HPDE6-E6E7 (cell line): ENCODE data around the gene NTNG1.
"Not testable (repeated sequence)": the region's sequence is repeated elsewhere in the genome, so short reads cannot be mapped to it uniquely, and the experiment has no call there.

Experiments
- DNase-seq: peaks from one replicate; pipeline ENCODE4 v3.0.0; 2011; ENCODE audit warnings: missing footprints; ENCODE audit errors: extremely low spot score

The NTNG1 gene

GRCh38 chr1:107142666-107143065, 1.8 kb downstream of the NTNG1 start:
- DNase-seq, result no peak

GRCh38 chr1:107145637-107146036, 4.8 kb downstream of the NTNG1 start:
- DNase-seq, result no peak

GRCh38 chr1:107147843-107148242, 7.0 kb downstream of the NTNG1 start:
- no peak for DNase-seq

- no peak for DNase-seq
Observed at GRCh38 chr1:107149946-107150345, 9.1 kb downstream of the NTNG1 start.

- DNase-seq, result no peak
Observed at GRCh38 chr1:107151295-107151694, 10.5 kb downstream of the NTNG1 start.

GRCh38 chr1:107152395-107152794, 11.6 kb downstream of the NTNG1 start:
- DNase-seq, result no peak

GRCh38 chr1:107153014-107153413, 12.2 kb downstream of the NTNG1 start:
- DNase-seq, result peak; percentile 68

- no peak for DNase-seq
Observed at GRCh38 chr1:107158496-107158895, 17.7 kb downstream of the NTNG1 start.

- no peak for DNase-seq
Observed at GRCh38 chr1:107158991-107159390, 18.2 kb downstream of the NTNG1 start.

- DNase-seq, result no peak
Observed at GRCh38 chr1:107162745-107163144, 21.9 kb downstream of the NTNG1 start.

GRCh38 chr1:107164901-107165300, 24.1 kb downstream of the NTNG1 start:
- not testable (repeated sequence) for DNase-seq

GRCh38 chr1:107169615-107170014, 28.8 kb downstream of the NTNG1 start:
- no peak for DNase-seq

- no peak for DNase-seq
Observed at GRCh38 chr1:107171333-107171732, 30.5 kb downstream of the NTNG1 start.

- no peak for DNase-seq
Observed at GRCh38 chr1:107172450-107173170, 31.8 kb downstream of the NTNG1 start.

GRCh38 chr1:107175102-107175909, 34.5 kb downstream of the NTNG1 start:
- no peak for DNase-seq

GRCh38 chr1:107181253-107181969, 40.6 kb downstream of the NTNG1 start:
- DNase-seq, result no peak

GRCh38 chr1:107183011-107183410, 42.2 kb downstream of the NTNG1 start:
- DNase-seq, result no peak

- DNase-seq, result no peak
Observed at GRCh38 chr1:107184888-107185287, 44.0 kb downstream of the NTNG1 start.

- no peak for DNase-seq
Observed at GRCh38 chr1:107187399-107187798, 46.6 kb downstream of the NTNG1 start.

- DNase-seq, result no peak
Observed at GRCh38 chr1:107188160-107188559, 47.3 kb downstream of the NTNG1 start.

GRCh38 chr1:107194380-107194779, 53.5 kb downstream of the NTNG1 start:
- no peak for DNase-seq

GRCh38 chr1:107195476-107195875, 54.6 kb downstream of the NTNG1 start:
- no peak for DNase-seq
